Hypothalamus (tissue), 51 donors: ENCODE data around the gene ELOVL6.
"Not testable (repeated sequence)": the region's sequence is repeated elsewhere in the genome, so short reads cannot be mapped to it uniquely, and the experiment has no call there.

Experiments used
- DNase-seq, 51 donors: peaks; one replicate each; lab custom pipeline; 2025; lab: John Stamatoyannopoulos, UW

Gene ELOVL6

GRCh38 chr4:110085131-110085530, 113.3 kb downstream of the ELOVL6 start:
- DNase-seq = no peak

- no peak for DNase-seq
Observed at GRCh38 chr4:110084154-110084553, 114.3 kb downstream of the ELOVL6 start.

GRCh38 chr4:110078148-110078547, 120.3 kb downstream of the ELOVL6 start:
- not testable (repeated sequence) for DNase-seq

- DNase-seq = not testable (repeated sequence)
Observed at GRCh38 chr4:110076828-110077227, 121.6 kb downstream of the ELOVL6 start.

GRCh38 chr4:110075891-110076290, 122.5 kb downstream of the ELOVL6 start:
- no peak for DNase-seq

GRCh38 chr4:110075083-110075738, 123.2 kb downstream of the ELOVL6 start:
- DNase-seq = no peak

GRCh38 chr4:110074570-110074969, 123.8 kb downstream of the ELOVL6 start:
- DNase-seq = no peak

- no peak for DNase-seq
Observed at GRCh38 chr4:110073053-110073845, 125.2 kb downstream of the ELOVL6 start.

GRCh38 chr4:110071466-110071865, 126.9 kb downstream of the ELOVL6 start:
- DNase-seq = peak in 29 of 51 donors; percentile 6 to 72 (median 36)

GRCh38 chr4:110068248-110068647, 130.2 kb downstream of the ELOVL6 start:
- no peak for DNase-seq

- DNase-seq = no peak
Observed at GRCh38 chr4:110064934-110065333, 133.5 kb downstream of the ELOVL6 start.

GRCh38 chr4:110064295-110064694, 134.1 kb downstream of the ELOVL6 start:
- no peak for DNase-seq

GRCh38 chr4:110062166-110062565, 136.2 kb downstream of the ELOVL6 start:
- DNase-seq = peak in 40 of 51 donors; percentile 6 to 84 (median 52)

GRCh38 chr4:110061076-110061475, 137.3 kb downstream of the ELOVL6 start:
- DNase-seq = no peak

- DNase-seq = no peak
Observed at GRCh38 chr4:110059556-110060191, 138.7 kb downstream of the ELOVL6 start.

- no peak for DNase-seq
Observed at GRCh38 chr4:110058677-110059076, 139.7 kb downstream of the ELOVL6 start.

- peak in 13 of 51 donors; percentile 6 to 51 (median 14) for DNase-seq
Observed at GRCh38 chr4:110055158-110055768, 143.2 kb downstream of the ELOVL6 start.

- DNase-seq = peak in 31 of 51 donors; percentile 4 to 63 (median 20)
Observed at GRCh38 chr4:110049951-110050925, 148.2 kb downstream of the ELOVL6 start.

GRCh38 chr4:110046588-110047049, 151.8 kb downstream of the ELOVL6 start:
- DNase-seq = peak in 4 of 51 donors; percentile 3 to 26 (median 13)
